Epithelial cell of umbilical artery (primary cell): ENCODE results near the gene DEFB131A. TPM values are rescaled to one million over a fixed set of nuclear protein-coding genes. Genes with fewer than 3 reads are reported as not detected.

ENCODE experiments used
- total RNA-seq: library from RNA; depleted of rRNA; stranded (reverse); fragments of >200 nt; gene quantifications from 2 replicates; pipeline ENCODE4 v1.2.3, GENCODE V29; 2014

The DEFB131A gene
- not detected in 2 replicates for total RNA-seq

GRCh38 chr4:9444114-9444513 is at the start of gene DEFB131A:
DEFB131A (plus strand) TSS chr4:9444414; CDS start chr4:9444534, 120 bp downstream.

Other genes with a start within 250 kb of the DEFB131A start
- not detected in 2 replicates for gene USP17L10, start 233.8 kb upstream of the DEFB131A start, total RNA-seq
- gene USP17L11, start 229.0 kb upstream of the DEFB131A start, total RNA-seq, result not detected in 2 replicates
- gene USP17L12, start 224.3 kb upstream of the DEFB131A start, total RNA-seq, result not detected in 2 replicates
- gene USP17L13, start 219.5 kb upstream of the DEFB131A start, total RNA-seq, result not detected in 2 replicates
- gene USP17L15, start 210.0 kb upstream of the DEFB131A start, total RNA-seq, result not detected in 2 replicates
- not detected in 2 replicates for gene USP17L17, start 200.5 kb upstream of the DEFB131A start, total RNA-seq
- not detected in 2 replicates for gene USP17L18, start 195.8 kb upstream of the DEFB131A start, total RNA-seq
- not detected in 2 replicates for gene USP17L19, start 191.0 kb upstream of the DEFB131A start, total RNA-seq
- gene USP17L20, start 186.3 kb upstream of the DEFB131A start, total RNA-seq, result not detected in 2 replicates
- gene USP17L21, start 181.5 kb upstream of the DEFB131A start, total RNA-seq, result not detected in 2 replicates
- not detected in 2 replicates for gene USP17L22, start 176.8 kb upstream of the DEFB131A start, total RNA-seq
- not detected in 2 replicates for gene USP17L24, start 119.2 kb upstream of the DEFB131A start, total RNA-seq
- gene USP17L25, start 114.5 kb upstream of the DEFB131A start, total RNA-seq, result not detected in 2 replicates
- gene USP17L26, start 109.8 kb upstream of the DEFB131A start, total RNA-seq, result not detected in 2 replicates
- not detected in 2 replicates for gene USP17L5, start 105.0 kb upstream of the DEFB131A start, total RNA-seq
- not detected in 2 replicates for gene USP17L27, start 100.3 kb upstream of the DEFB131A start, total RNA-seq
- not detected in 2 replicates for gene USP17L28, start 95.5 kb upstream of the DEFB131A start, total RNA-seq
- gene USP17L29, start 90.8 kb upstream of the DEFB131A start, total RNA-seq, result not detected in 2 replicates
- not detected in 2 replicates for gene USP17L30, start 81.3 kb upstream of the DEFB131A start, total RNA-seq